ENCODE results near the gene EFR3B. TPM values are rescaled to one million over a fixed set of nuclear protein-coding genes. Genes with fewer than 3 reads are reported as not detected.
A peak's percentile ranks its signal among the peaks of the same experiment; 100 is the strongest.
"Not testable (repeated sequence)": the region's sequence is repeated elsewhere in the genome, so short reads cannot be mapped to it uniquely, and the experiment has no call there.

The EFR3B gene
- polyA plus RNA-seq, 1 experiment = 0.09 TPM

DNA sequence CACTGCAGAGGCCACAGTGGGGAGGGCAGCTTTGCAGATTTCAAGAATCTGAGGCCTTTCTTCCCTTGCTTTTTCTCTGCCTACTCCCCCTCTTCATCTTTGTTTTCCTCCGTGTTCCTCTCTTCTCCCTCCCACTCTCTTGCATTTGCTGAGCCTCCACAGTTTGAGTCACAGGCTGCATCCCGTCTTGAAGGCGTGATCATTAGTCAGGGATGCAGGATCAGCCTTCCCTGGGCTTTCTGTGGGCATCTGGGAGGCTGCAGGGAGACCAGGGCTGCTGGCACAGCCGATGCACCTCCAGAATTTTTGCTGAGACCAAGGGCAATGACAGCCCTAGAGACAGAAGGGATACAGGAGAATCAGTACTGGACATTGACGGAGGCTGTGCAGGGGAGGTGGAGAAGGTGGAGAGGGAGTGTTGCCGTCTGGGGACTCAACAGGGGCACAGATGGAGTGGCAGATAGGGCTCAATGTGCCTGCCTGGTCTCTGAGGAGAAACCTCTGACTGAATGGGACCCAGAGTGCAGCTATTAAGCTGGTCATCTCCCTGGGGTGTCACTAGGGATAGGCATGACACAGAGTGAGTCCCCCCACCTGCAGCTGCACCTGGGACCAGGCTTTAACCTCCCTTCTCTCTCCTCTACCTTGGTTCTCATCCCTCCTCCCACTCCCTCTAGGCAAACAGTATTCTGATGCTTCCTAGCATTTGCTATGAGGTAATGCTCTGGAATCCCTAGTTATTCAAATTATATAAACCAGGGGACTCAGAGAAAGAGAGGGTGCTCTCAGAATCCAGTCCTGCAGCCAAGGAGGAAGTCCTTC lies 41.2 kb upstream of the EFR3B start:
- Histone ChIP-seq H3K27ac (ENCODE audit: low read depth, low read length) (no peak overlapping the region), H3K27me3 (ENCODE audit: control insufficient read depth, insufficient read depth, low read length) (peaks cover 2% of the 10 kb centered on the region), H3K9me3 (ENCODE audit: control insufficient read depth, insufficient read depth, low read length) (no peaks in the 10 kb centered on the region), H3K4me3 (ENCODE audit: low read depth, low read length) (no peak overlapping the region)
- peak; percentile 7 for DNase-seq (ENCODE audit: low read depth, low spot score)
- CTCF ChIA-PET = interaction anchor here (1.2 kb wide), 2 partner anchors 25 to 362 kb away, joined by 4 read pairs; no protein-coding TSS in a partner anchor
- POLR2A ChIA-PET = no interaction called here
- TF ChIP-seq, protein P1, sequence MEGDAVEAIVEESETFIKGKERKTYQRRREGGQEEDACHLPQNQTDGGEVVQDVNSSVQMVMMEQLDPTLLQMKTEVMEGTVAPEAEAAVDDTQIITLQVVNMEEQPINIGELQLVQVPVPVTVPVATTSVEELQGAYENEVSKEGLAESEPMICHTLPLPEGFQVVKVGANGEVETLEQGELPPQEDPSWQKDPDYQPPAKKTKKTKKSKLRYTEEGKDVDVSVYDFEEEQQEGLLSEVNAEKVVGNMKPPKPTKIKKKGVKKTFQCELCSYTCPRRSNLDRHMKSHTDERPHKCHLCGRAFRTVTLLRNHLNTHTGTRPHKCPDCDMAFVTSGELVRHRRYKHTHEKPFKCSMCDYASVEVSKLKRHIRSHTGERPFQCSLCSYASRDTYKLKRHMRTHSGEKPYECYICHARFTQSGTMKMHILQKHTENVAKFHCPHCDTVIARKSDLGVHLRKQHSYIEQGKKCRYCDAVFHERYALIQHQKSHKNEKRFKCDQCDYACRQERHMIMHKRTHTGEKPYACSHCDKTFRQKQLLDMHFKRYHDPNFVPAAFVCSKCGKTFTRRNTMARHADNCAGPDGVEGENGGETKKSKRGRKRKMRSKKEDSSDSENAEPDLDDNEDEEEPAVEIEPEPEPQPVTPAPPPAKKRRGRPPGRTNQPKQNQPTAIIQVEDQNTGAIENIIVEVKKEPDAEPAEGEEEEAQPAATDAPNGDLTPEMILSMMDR (IDR thresholded peaks at IDR 0.05; ENCODE audit: low read depth, low read length) = no peak

DNA sequence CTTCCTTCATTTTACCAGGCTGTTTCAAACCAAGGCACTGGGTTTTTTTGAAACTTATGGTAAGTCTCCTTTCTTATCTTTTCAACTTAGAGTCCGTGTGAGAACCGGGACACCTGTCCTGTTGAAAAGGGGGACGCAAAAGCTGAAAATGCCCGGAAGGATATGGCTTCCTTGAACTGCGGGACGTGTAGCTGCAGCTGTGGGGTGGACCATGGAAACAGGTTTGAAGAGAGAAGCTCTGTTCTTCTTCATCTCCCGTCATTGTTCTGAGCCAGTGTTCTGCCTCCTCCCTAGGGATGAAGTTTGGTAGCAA lies 40.6 kb upstream of the EFR3B start:
- no peaks in the 10 kb centered on the region for H3K9me3 ChIP-seq (ENCODE audit: control insufficient read depth, insufficient read depth, low read length)
- CTCF ChIA-PET = interaction anchor here (1.2 kb wide), 2 partner anchors 26 to 361 kb away, joined by 4 read pairs; no protein-coding TSS in a partner anchor

DNA sequence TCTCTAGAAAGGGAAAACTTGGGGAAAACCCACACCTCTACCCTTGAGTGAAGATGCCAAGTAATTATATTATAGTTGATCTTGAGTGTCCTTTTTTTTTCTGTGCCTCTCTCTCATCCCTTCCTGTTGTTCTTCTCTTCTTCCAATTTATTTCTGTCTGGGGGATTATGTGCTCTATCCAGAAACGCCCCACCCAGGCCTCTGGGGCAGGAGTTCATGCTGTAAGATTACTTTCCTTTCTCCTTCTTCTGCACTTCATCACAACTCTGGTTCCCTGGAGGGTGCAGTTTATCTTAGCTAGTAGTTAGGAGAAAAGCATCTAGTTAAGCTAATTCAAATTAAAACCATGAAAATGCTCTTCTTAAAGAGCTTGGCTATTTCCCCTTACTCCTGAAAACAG lies 39.8 kb upstream of the EFR3B start:
- no peak for DNase-seq (ENCODE audit: low read depth, low spot score)
- Histone ChIP-seq H3K27me3 (ENCODE audit: control insufficient read depth, insufficient read depth, low read length) (peaks cover 2% of the 10 kb centered on the region), H3K27ac (ENCODE audit: low read depth, low read length) (no peak overlapping the region), H3K9me3 (ENCODE audit: control insufficient read depth, insufficient read depth, low read length) (no peaks in the 10 kb centered on the region), H3K4me3 (ENCODE audit: low read depth, low read length) (no peak overlapping the region)
- POLR2A ChIA-PET = no interaction called here
- CTCF ChIA-PET = interaction anchor here (0.6 to 1.2 kb wide), 2 partner anchors 27 to 761 kb away, joined by 4 read pairs; no protein-coding TSS in a partner anchor
- TF ChIP-seq, protein P1 (IDR thresholded peaks at IDR 0.05; ENCODE audit: low read depth, low read length) = no peak

More for the DNA sequence above, 40.6 kb upstream of the EFR3B start:
- no peak overlapping the region for H3K4me3 ChIP-seq (ENCODE audit: low read depth, low read length)
- DNase-seq (ENCODE audit: low read depth, low spot score) = no peak
- POLR2A ChIA-PET = no interaction called here
- H3K27ac ChIP-seq (ENCODE audit: low read depth, low read length) = no peak overlapping the region
- H3K27me3 ChIP-seq (ENCODE audit: control insufficient read depth, insufficient read depth, low read length) = peaks cover 2% of the 10 kb centered on the region
- TF ChIP-seq, protein P1 (IDR thresholded peaks at IDR 0.05; ENCODE audit: low read depth, low read length) = no peak

DNA sequence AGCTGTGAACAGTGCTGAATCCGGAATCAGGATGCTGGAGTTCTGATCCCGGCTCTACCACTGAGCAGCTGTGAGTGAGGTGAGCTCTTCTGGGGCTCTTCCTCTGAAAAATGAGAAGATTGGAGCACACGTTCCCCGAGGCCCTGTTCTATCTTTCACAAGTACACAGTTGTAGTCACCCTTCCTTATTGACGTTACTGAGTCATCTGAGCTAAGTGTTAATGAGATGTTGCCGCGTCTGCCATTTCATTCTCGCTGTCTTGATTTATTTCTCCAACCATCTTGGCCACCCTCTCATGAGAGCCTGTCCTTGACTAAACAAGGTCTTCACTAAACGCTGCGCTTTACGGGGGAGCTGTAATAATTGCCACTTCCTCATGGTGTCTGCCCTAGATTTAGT lies 31.9 kb upstream of the EFR3B start:
- H3K4me3 ChIP-seq (ENCODE audit: low read depth, low read length) = no peak overlapping the region
- no peaks in the 10 kb centered on the region for H3K27me3 ChIP-seq (ENCODE audit: control insufficient read depth, insufficient read depth, low read length)
- H3K9me3 ChIP-seq (ENCODE audit: control insufficient read depth, insufficient read depth, low read length) = no peaks in the 10 kb centered on the region
- TF ChIP-seq, protein P1 (IDR thresholded peaks at IDR 0.05; ENCODE audit: low read depth, low read length) = no peak
- no peak overlapping the region for H3K27ac ChIP-seq (ENCODE audit: low read depth, low read length)
- POLR2A ChIA-PET = no interaction called here
- DNase-seq (ENCODE audit: low read depth, low spot score) = no peak
- CTCF ChIA-PET = interaction anchor here (1.3 kb wide), 1 partner anchor 187 kb away, joined by 3 read pairs; no protein-coding TSS in a partner anchor

DNA sequence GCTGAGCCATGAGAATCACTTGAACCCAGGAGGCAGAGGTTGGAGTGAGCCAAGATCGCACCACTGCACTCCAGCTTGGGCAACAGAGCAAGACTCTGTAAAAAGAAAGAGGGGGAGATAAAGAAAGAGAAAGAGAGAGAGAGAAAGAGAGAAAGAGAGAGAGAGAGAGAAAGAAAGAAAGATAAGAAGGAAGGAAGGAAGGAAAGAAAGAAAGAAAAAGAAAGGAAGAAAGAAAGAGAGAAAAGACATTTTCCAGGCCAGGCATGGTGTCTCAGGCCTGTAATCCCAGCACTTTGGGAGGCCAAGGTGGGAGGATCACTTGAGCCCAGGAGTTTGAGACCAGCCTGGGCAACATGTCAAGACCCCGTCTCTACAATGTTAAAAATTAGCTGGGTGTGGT lies 30.5 kb upstream of the EFR3B start:
- H3K27me3 ChIP-seq (ENCODE audit: control insufficient read depth, insufficient read depth, low read length); DNase-seq (ENCODE audit: low read depth, low spot score); H3K9me3 ChIP-seq (ENCODE audit: control insufficient read depth, insufficient read depth, low read length); POLR2A ChIA-PET; H3K4me3 ChIP-seq (ENCODE audit: low read depth, low read length); H3K27ac ChIP-seq (ENCODE audit: low read depth, low read length): not testable (repeated sequence)
- CTCF ChIA-PET = interaction anchor here (0.7 kb wide), 1 partner anchor 718 kb away, joined by 3 read pairs; no protein-coding TSS in a partner anchor

All from AG04450 (cell line).